Frontal cortex (tissue), 4 donors: Measurements from ENCODE around the gene HIVEP3. TPM values are rescaled to one million over a fixed set of nuclear protein-coding genes. Genes with fewer than 3 reads are reported as not detected.
"Not testable (repeated sequence)": the region's sequence is repeated elsewhere in the genome, so short reads cannot be mapped to it uniquely, and the experiment has no call there.

Experiments used
- DNase-seq, 2 donors: peaks; one replicate each; pipeline ENCODE4 v3.0.0; 2012; ENCODE audit warnings: low spot score in 2 of 2
- FAIRE-seq: peaks from 2 replicates; lab custom pipeline; 2012; peaks lifted over from hg19 to GRCh38; lab: Jason Lieb, UNC
- total RNA-seq: library from RNA; depleted of rRNA; stranded (reverse); fragments of >200 nt; gene quantifications from one replicate; pipeline ENCODE4 v1.2.3, GENCODE V29; 2014
- donor health status: control.
- donor health status: control.
- donor health status: control.

Gene HIVEP3
- total RNA-seq, 1 donor from 2014 or later: 12.6 TPM

- DNase-seq: no peak
- FAIRE-seq: no peak
Observed at GRCh38 chr1:41925712-41926111, 7.0 kb upstream of the HIVEP3 start.

GRCh38 chr1:41924911-41925310 lies 6.2 kb upstream of the HIVEP3 start:
- FAIRE-seq (no peak), DNase-seq (no peak)

GRCh38 chr1:41921271-41921670 lies 2.5 kb upstream of the HIVEP3 start:
- not testable (repeated sequence) for FAIRE-seq, DNase-seq

GRCh38 chr1:41920658-41921057 lies 1.9 kb upstream of the HIVEP3 start:
- FAIRE-seq: no peak

GRCh38 chr1:41919764-41920397 lies 1.2 kb upstream of the HIVEP3 start:
- DNase-seq: peak in 1 of 2 donors; percentile 38
- no peak for FAIRE-seq

More at GRCh38 chr1:41920658-41921057, 1.9 kb upstream of the HIVEP3 start:
- no peak for DNase-seq

GRCh38 chr1:41919131-41919530 lies 409 bp upstream of the HIVEP3 start:
- FAIRE-seq: no peak
- no peak for DNase-seq

GRCh38 chr1:41917835-41918449 lies 780 bp downstream of the HIVEP3 start:
- no peak for FAIRE-seq
- peak; percentile 36 to 37 for DNase-seq

GRCh38 chr1:41917076-41917475 lies 1.6 kb downstream of the HIVEP3 start:
- FAIRE-seq (no peak), DNase-seq (no peak)

- DNase-seq: peak; percentile 27 to 37
Observed at GRCh38 chr1:41915786-41916571, 2.7 kb downstream of the HIVEP3 start.

GRCh38 chr1:41914516-41914915 lies 4.2 kb downstream of the HIVEP3 start:
- no peak for FAIRE-seq
- DNase-seq: no peak

More at GRCh38 chr1:41915786-41916571, 2.7 kb downstream of the HIVEP3 start:
- FAIRE-seq: no peak

GRCh38 chr1:41913014-41913413 lies 5.7 kb downstream of the HIVEP3 start:
- FAIRE-seq: no peak
- DNase-seq: no peak

GRCh38 chr1:41908288-41908895 lies 10.3 kb downstream of the HIVEP3 start:
- no peak for FAIRE-seq

GRCh38 chr1:41907446-41907845 lies 11.3 kb downstream of the HIVEP3 start:
- DNase-seq (no peak), FAIRE-seq (no peak)

More at GRCh38 chr1:41908288-41908895, 10.3 kb downstream of the HIVEP3 start:
- DNase-seq: no peak

- FAIRE-seq: no peak
Observed at GRCh38 chr1:41906943-41907342, 11.8 kb downstream of the HIVEP3 start.

GRCh38 chr1:41905093-41905675 lies 13.5 kb downstream of the HIVEP3 start:
- FAIRE-seq (no peak), DNase-seq (no peak)

More at GRCh38 chr1:41906943-41907342, 11.8 kb downstream of the HIVEP3 start:
- no peak for DNase-seq

- FAIRE-seq: no peak
- no peak for DNase-seq
Observed at GRCh38 chr1:41902664-41903063, 16.1 kb downstream of the HIVEP3 start.

- DNase-seq: no peak
- FAIRE-seq: no peak
Observed at GRCh38 chr1:41902159-41902577, 16.6 kb downstream of the HIVEP3 start.

GRCh38 chr1:41901551-41901950 lies 17.2 kb downstream of the HIVEP3 start:
- DNase-seq: no peak
- FAIRE-seq: no peak

- FAIRE-seq (no peak), DNase-seq (no peak)
Observed at GRCh38 chr1:41900603-41901444, 17.9 kb downstream of the HIVEP3 start.
